Measurements from ENCODE around the gene SIGLEC11. TPM values are rescaled to one million over a fixed set of nuclear protein-coding genes. Genes with fewer than 3 reads are reported as not detected.

The SIGLEC11 gene
- total RNA-seq, 1 experiment from 2014 or later = not detected

DNA sequence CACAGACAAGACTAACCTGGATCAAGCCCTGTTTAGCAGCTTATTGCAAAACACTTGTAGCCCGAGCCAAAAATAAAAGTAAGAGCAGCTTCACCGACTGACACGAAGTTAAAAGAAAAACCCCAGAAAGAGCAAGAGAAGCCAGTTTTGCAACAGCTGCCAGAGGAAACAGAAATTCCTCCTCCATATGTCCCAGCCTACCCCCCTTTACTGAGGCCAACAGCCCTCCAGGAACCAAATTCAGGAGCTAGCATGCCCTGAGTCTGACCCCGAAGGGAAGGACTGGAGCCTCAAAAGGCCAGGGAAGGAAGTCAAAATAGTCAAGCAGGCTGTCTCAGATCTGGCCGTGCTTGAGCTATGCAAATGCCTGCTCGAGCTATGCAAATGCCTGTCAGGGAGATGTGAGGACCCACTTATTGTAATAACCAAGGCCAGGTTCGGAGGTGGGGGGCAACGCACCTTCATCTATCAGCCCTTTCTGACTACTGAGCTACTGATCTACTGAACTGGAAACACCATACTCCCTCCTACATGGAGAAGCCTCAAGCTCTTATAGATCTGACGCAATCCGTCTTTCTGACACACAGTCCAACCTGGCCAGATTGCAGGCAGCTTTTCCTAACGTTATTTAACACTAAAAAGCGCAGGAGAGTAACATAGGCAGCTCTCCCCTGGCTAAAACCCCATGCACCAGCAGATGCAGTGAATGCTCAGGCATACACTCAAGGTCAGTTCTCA is 6.7 kb downstream of the SIGLEC11 start:
- DNase-seq = no peak
- Histone ChIP-seq H3K4me1 (0 out of 2 replicates have a peak, but pooled peaks cover 4% of the 10 kb centered on the region), H3K4me3 (ENCODE audit: low read depth, low read length) (no peak overlapping the region), H3K36me3 (ENCODE audit: control insufficient read depth, insufficient read depth, low read length) (no peaks in the 10 kb centered on the region), H3K9me3 (no peaks in the 10 kb centered on the region), H3K27me3 (replicated peaks; ENCODE audit: control insufficient read depth, insufficient read depth, low read length) (no peaks in the 10 kb centered on the region)
- CTCF ChIA-PET = no interaction called here
- H3K36me3 Mint-ChIP-seq (ENCODE audit: insufficient read depth, unreplicated experiment) = no peaks in the 10 kb centered on the region
- intact Hi-C loops (cut with micrococcal nuclease; ENCODE audit: unreplicated experiment) = no loop called here
- no TSS peak for BruUV-seq (replicated peaks)
- no peak overlapping the region for H3K4me3 Mint-ChIP-seq (ENCODE audit: unreplicated experiment)
- no peak overlapping the region for H3K27ac Mint-ChIP-seq (ENCODE audit: unreplicated experiment)
- no peaks in the 10 kb centered on the region for H3K27me3 Mint-ChIP-seq (ENCODE audit: insufficient read depth, unreplicated experiment)
- TF ChIP-seq, protein P1, sequence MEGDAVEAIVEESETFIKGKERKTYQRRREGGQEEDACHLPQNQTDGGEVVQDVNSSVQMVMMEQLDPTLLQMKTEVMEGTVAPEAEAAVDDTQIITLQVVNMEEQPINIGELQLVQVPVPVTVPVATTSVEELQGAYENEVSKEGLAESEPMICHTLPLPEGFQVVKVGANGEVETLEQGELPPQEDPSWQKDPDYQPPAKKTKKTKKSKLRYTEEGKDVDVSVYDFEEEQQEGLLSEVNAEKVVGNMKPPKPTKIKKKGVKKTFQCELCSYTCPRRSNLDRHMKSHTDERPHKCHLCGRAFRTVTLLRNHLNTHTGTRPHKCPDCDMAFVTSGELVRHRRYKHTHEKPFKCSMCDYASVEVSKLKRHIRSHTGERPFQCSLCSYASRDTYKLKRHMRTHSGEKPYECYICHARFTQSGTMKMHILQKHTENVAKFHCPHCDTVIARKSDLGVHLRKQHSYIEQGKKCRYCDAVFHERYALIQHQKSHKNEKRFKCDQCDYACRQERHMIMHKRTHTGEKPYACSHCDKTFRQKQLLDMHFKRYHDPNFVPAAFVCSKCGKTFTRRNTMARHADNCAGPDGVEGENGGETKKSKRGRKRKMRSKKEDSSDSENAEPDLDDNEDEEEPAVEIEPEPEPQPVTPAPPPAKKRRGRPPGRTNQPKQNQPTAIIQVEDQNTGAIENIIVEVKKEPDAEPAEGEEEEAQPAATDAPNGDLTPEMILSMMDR (IDR thresholded peaks at IDR 0.05; ENCODE audit: insufficient read depth in 1 of 2, low read depth in 1 of 2, low read length in 1 of 2, severe bottlenecking in 1 of 2, unreplicated experiment in 1 of 2) = no peak
- H3K4me1 Mint-ChIP-seq (ENCODE audit: low read depth, unreplicated experiment) = no peaks in the 10 kb centered on the region
- H3K9me3 Mint-ChIP-seq (ENCODE audit: unreplicated experiment) = no peaks in the 10 kb centered on the region
- POLR2A ChIA-PET = no interaction called here

DNA sequence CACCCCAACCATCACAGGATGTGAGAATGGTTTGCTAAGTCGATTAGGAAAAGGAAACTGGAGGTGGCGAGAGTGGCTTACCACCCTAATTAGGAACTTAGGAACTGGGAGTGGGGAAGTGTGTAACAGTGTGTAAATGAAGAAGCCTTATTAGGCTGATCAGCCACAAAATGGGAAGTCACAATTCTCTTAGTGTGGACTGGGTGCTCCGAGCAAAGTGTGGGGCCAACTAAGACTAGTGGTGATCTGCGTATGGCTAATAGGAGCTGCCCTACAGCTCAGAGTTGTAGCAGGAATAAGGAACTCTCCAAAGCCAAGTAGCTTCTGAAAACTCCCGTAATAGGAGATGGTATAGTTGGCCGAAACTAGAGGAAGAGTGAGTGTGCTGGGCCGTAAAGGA is 7.6 kb downstream of the SIGLEC11 start:
- intact Hi-C loops (cut with micrococcal nuclease; ENCODE audit: unreplicated experiment) = no loop called here
- Histone ChIP-seq H3K9me3 (no peaks in the 10 kb centered on the region), H3K27me3 (replicated peaks; ENCODE audit: control insufficient read depth, insufficient read depth, low read length) (no peaks in the 10 kb centered on the region), H3K4me1 (0 out of 2 replicates have a peak, but pooled peaks cover 4% of the 10 kb centered on the region), H3K36me3 (ENCODE audit: control insufficient read depth, insufficient read depth, low read length) (no peaks in the 10 kb centered on the region), H3K4me3 (ENCODE audit: low read depth, low read length) (no peak overlapping the region)
- CTCF ChIA-PET = interaction anchor here (0.6 kb wide), 1 partner anchor 1308 kb away, joined by 4 read pairs; no protein-coding TSS in a partner anchor
- Mint-ChIP-seq H3K4me3 (ENCODE audit: unreplicated experiment) (no peak overlapping the region), H3K9me3 (ENCODE audit: unreplicated experiment) (no peaks in the 10 kb centered on the region), H3K27ac (ENCODE audit: unreplicated experiment) (no peak overlapping the region), H3K36me3 (ENCODE audit: insufficient read depth, unreplicated experiment) (no peaks in the 10 kb centered on the region), H3K27me3 (ENCODE audit: insufficient read depth, unreplicated experiment) (no peaks in the 10 kb centered on the region), H3K4me1 (ENCODE audit: low read depth, unreplicated experiment) (no peaks in the 10 kb centered on the region)
- no TSS peak for BruUV-seq (replicated peaks)
- no peak for DNase-seq
- TF ChIP-seq, protein P1 (IDR thresholded peaks at IDR 0.05; ENCODE audit: insufficient read depth in 1 of 2, low read depth in 1 of 2, low read length in 1 of 2, severe bottlenecking in 1 of 2, unreplicated experiment in 1 of 2) = no peak
- POLR2A ChIA-PET = interaction anchor here (0.5 kb wide), 1 partner anchor 329 kb away, joined by 5 read pairs; no protein-coding TSS in a partner anchor

DNA sequence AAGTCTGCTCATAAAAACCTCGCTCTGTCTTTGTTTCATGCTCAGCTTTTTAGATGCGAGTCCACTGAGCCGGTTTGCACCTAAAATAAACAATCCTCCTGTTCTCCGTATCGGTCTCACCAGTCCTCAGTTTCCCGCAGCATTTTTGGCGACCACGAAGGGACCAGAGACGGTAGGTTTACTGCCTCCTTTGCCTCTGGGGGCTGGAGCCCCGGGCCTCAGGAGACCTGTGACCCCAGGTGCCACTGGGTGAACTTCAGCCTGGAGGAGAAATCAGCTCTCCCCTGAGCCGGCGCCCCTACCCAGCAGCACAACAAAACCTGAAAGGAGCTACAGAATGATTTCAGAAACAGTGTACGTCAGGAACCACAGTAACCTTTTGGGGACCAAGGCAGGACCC is 8.1 kb downstream of the SIGLEC11 start:
- H3K9me3 Mint-ChIP-seq (ENCODE audit: unreplicated experiment) = no peaks in the 10 kb centered on the region
- H3K4me3 Mint-ChIP-seq (ENCODE audit: unreplicated experiment) = no peak overlapping the region
- TF ChIP-seq, protein P1 (IDR thresholded peaks at IDR 0.05; ENCODE audit: insufficient read depth in 1 of 2, low read depth in 1 of 2, low read length in 1 of 2, severe bottlenecking in 1 of 2, unreplicated experiment in 1 of 2) = no peak
- H3K4me1 Mint-ChIP-seq (ENCODE audit: low read depth, unreplicated experiment) = no peaks in the 10 kb centered on the region
- no peaks in the 10 kb centered on the region for H3K9me3 ChIP-seq
- H3K27me3 Mint-ChIP-seq (ENCODE audit: insufficient read depth, unreplicated experiment) = no peaks in the 10 kb centered on the region
- H3K4me3 ChIP-seq (ENCODE audit: low read depth, low read length) = no peak overlapping the region
- no peaks in the 10 kb centered on the region for H3K36me3 Mint-ChIP-seq (ENCODE audit: insufficient read depth, unreplicated experiment)
- ChIA-PET CTCF (interaction anchor here (0.6 kb wide), 1 partner anchor 1307 kb away, joined by 4 read pairs; no protein-coding TSS in a partner anchor), POLR2A (interaction anchor here (0.5 to 0.6 kb wide), 2 partner anchors 23 to 330 kb away, joined by 4 to 5 read pairs; no protein-coding TSS in a partner anchor)
- H3K27ac Mint-ChIP-seq (ENCODE audit: unreplicated experiment) = no peak overlapping the region
- H3K27me3 ChIP-seq (replicated peaks; ENCODE audit: control insufficient read depth, insufficient read depth, low read length) = no peaks in the 10 kb centered on the region
- BruUV-seq (replicated peaks) = no TSS peak
- no peaks in the 10 kb centered on the region for H3K36me3 ChIP-seq (ENCODE audit: control insufficient read depth, insufficient read depth, low read length)
- DNase-seq = no peak
- intact Hi-C loops (cut with micrococcal nuclease; ENCODE audit: unreplicated experiment) = no loop called here
- 0 out of 2 replicates have a peak, but pooled peaks cover 4% of the 10 kb centered on the region for H3K4me1 ChIP-seq
